ENCODE results near the gene OAT.

- TF ChIP-seq, protein P1, sequence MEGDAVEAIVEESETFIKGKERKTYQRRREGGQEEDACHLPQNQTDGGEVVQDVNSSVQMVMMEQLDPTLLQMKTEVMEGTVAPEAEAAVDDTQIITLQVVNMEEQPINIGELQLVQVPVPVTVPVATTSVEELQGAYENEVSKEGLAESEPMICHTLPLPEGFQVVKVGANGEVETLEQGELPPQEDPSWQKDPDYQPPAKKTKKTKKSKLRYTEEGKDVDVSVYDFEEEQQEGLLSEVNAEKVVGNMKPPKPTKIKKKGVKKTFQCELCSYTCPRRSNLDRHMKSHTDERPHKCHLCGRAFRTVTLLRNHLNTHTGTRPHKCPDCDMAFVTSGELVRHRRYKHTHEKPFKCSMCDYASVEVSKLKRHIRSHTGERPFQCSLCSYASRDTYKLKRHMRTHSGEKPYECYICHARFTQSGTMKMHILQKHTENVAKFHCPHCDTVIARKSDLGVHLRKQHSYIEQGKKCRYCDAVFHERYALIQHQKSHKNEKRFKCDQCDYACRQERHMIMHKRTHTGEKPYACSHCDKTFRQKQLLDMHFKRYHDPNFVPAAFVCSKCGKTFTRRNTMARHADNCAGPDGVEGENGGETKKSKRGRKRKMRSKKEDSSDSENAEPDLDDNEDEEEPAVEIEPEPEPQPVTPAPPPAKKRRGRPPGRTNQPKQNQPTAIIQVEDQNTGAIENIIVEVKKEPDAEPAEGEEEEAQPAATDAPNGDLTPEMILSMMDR (IDR thresholded peaks at IDR 0.05), result no peak
- TF ChIP-seq POLR2A (IDR thresholded peaks at IDR 0.05) (no peak), EP300 (IDR thresholded peaks at IDR 0.05) (no peak)
Measured at GRCh38 chr10:124385627-124386185, 33.0 kb downstream of the OAT start.
